ENCODE results near the gene ALK. TPM values are rescaled to one million over a fixed set of nuclear protein-coding genes. Genes with fewer than 3 reads are reported as not detected.

ALK gene
- total RNA-seq, 3 donors from 2014 or later, result not detected

DNA sequence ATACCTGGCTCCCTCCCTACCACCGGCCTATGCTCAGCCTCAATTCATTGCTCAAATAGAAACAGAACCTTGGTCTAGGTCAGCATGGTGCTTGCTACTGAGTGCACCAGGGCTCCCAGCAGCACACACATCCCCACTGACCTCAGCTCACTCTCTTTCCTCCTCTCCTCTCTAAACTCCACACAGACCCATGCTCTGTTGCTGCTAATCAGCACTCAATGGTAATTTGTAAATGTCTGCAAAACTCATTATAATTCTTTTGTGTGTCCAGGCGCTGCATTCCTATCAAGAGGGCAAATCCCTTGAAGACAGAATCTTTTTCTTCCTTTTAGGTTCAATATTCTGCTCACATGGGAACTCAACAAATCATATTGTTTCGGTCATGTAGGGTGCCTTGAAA, 424.0 kb downstream of the ALK start:
- no peak for ATAC-seq
- H3K27me3 Mint-ChIP-seq (ENCODE audit: low read depth), result peaks cover 4% of the 10 kb centered on the region
- no peaks in the 10 kb centered on the region for H3K36me3 Mint-ChIP-seq (ENCODE audit: insufficient read depth)
- DNase-seq, result no peak
- peaks cover 1% of the 10 kb centered on the region for H3K4me1 Mint-ChIP-seq (ENCODE audit: low read depth)
- H3K4me3 Mint-ChIP-seq, result no peak overlapping the region
- no peaks in the 10 kb centered on the region for H3K9me3 Mint-ChIP-seq

DNA sequence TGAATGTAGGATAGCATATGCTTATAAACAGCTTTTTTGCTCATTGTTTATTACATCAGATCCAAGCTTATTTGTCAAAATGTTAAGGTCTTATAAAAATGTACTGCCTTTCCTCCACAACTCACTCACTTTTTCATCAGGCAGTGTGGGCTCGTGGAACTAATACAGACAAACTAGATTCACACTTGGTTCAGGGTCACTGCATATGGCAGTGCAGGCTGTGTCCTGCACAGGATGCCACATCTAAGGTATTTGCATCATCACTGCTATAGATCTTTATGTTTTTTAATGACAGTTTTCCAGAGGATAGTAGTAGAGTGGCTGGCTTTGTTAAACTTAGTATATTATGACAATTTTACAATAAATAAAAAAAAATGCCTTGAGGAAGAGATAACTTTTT, 425.2 kb downstream of the ALK start:
- H3K4me3 Mint-ChIP-seq, result no peak overlapping the region
- H3K36me3 Mint-ChIP-seq (ENCODE audit: insufficient read depth), result no peaks in the 10 kb centered on the region
- H3K4me1 Mint-ChIP-seq (ENCODE audit: low read depth), result peaks cover 1% of the 10 kb centered on the region
- H3K9me3 Mint-ChIP-seq, result no peaks in the 10 kb centered on the region
- ATAC-seq (no peak), DNase-seq (no peak)
- H3K27me3 Mint-ChIP-seq (ENCODE audit: low read depth), result peaks cover 4% of the 10 kb centered on the region

GRCh38 chr2:29495536-29496060, 425.8 kb downstream of the ALK start:
- Mint-ChIP-seq H3K4me3 (no peak overlapping the region), H3K27me3 (ENCODE audit: low read depth) (peaks cover 4% of the 10 kb centered on the region), H3K9me3 (no peaks in the 10 kb centered on the region), H3K4me1 (ENCODE audit: low read depth) (peaks cover 1% of the 10 kb centered on the region), H3K36me3 (ENCODE audit: insufficient read depth) (no peaks in the 10 kb centered on the region)
- ATAC-seq (no peak), DNase-seq (no peak)

GRCh38 chr2:29495068-29495467, 426.3 kb downstream of the ALK start:
- Mint-ChIP-seq H3K4me3 (no peak overlapping the region), H3K36me3 (ENCODE audit: insufficient read depth) (no peaks in the 10 kb centered on the region), H3K9me3 (no peaks in the 10 kb centered on the region), H3K27me3 (ENCODE audit: low read depth) (peaks cover 4% of the 10 kb centered on the region), H3K4me1 (ENCODE audit: low read depth) (peaks cover 1% of the 10 kb centered on the region)
- DNase-seq (no peak), ATAC-seq (no peak)

DNA sequence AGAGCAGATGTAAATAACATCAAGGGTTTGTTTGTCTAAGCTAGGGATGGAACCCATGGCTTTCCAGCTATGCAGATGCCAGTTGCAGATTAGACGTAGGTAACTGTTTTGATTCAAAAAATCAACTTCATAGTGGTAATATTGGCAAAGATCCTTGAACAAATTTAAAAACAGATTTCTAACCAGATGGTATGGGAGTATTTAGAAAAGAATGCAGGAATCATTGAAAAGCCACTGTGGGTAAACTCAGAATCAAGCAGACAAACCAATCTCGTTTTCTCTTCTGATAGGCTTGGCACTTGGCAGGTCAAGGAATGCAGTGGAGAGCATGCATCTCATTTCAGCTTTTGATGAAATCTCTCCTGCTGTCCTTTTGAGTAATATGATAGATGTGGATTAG, 428.7 kb downstream of the ALK start:
- no peak for ATAC-seq
- Mint-ChIP-seq H3K4me1 (ENCODE audit: low read depth) (peaks cover 1% of the 10 kb centered on the region), H3K36me3 (ENCODE audit: insufficient read depth) (no peaks in the 10 kb centered on the region)

GRCh38 chr2:29490045-29490444, 431.3 kb downstream of the ALK start:
- Mint-ChIP-seq H3K27me3 (ENCODE audit: low read depth) (peaks cover 10% of the 10 kb centered on the region), H3K9me3 (no peaks in the 10 kb centered on the region), H3K4me1 (ENCODE audit: low read depth) (no peaks in the 10 kb centered on the region), H3K4me3 (no peak overlapping the region), H3K36me3 (ENCODE audit: insufficient read depth) (no peaks in the 10 kb centered on the region)
- no peak for DNase-seq
- no peak for ATAC-seq

More for the DNA sequence above, 428.7 kb downstream of the ALK start:
- H3K27me3 Mint-ChIP-seq (ENCODE audit: low read depth), result peaks cover 3% of the 10 kb centered on the region
- H3K4me3 Mint-ChIP-seq, result no peak overlapping the region
- DNase-seq, result no peak
- H3K9me3 Mint-ChIP-seq, result no peaks in the 10 kb centered on the region

DNA sequence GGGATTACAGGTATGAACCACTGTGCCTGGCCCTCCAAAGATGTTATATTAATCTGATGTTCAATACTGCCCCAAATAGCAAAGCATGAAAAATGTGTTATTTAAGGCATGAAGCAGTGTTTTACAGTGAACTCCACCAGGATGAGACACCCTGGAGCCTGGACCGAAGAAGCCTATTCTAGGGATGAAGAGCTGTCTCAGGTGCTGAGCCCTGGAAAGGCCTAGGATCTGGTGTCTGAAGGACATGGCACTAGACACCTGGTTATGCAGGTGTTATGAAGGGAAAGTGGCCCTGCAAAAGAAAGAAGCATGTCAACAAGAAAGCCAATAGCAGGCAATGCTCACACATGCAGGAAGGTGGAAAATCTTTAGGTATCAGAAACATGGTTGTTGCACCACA, 431.8 kb downstream of the ALK start:
- DNase-seq (no peak), ATAC-seq (no peak)
- Mint-ChIP-seq H3K4me3 (no peak overlapping the region), H3K4me1 (ENCODE audit: low read depth) (no peaks in the 10 kb centered on the region), H3K36me3 (ENCODE audit: insufficient read depth) (no peaks in the 10 kb centered on the region), H3K9me3 (no peaks in the 10 kb centered on the region), H3K27me3 (ENCODE audit: low read depth) (peaks cover 10% of the 10 kb centered on the region)

DNA sequence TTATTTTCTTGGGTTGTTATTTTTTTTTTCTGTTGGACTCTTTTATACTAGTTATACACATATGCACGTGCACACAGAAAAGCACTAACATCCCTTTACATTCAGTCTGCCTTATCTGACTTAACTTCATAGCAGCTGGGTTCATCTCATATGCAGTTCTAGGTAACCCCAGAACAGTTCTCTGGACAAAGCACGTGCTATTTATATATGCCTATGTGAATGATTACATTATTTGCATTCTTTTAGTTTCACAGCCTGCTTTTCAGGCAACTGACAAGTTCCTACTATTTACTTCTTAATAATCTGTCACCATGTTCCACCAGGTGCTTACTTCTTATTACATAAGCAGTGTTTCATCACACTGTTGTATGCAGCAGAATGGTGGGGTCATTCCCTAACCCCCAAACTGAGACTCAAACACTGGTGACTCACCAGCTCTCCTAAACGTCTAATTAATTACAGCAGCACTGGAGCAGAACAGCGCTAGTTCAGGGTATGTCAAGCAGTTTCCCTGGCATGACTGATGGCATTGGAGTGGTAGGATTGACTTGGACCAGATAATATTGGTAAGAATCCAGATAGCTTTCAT, 433.3 kb downstream of the ALK start:
- ATAC-seq (no peak), DNase-seq (no peak)
- Mint-ChIP-seq H3K4me1 (ENCODE audit: low read depth) (no peaks in the 10 kb centered on the region), H3K9me3 (peaks cover 3% of the 10 kb centered on the region), H3K4me3 (no peak overlapping the region), H3K36me3 (ENCODE audit: insufficient read depth) (no peaks in the 10 kb centered on the region), H3K27me3 (ENCODE audit: low read depth) (peaks cover 10% of the 10 kb centered on the region)

DNA sequence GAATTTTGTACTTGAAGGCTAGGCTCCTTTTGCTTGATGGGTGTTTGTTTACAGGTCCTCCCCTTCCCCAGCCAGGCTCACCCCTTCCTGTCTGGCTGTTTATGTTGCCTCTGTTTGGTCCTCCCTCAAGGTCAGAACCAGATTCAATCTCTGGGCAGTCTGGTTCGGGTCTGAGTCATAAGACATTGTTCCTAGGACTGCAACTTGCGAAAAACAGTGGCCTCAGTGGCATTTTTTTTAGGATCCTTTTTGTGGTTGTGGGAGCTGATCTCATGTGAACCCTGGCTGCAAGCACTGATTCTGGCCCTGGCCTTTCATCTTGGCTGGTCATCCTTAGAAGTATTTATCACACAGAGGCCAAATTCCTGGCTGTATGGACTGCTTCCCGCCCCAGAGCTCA, 435.8 kb downstream of the ALK start:
- peaks cover 3% of the 10 kb centered on the region for H3K9me3 Mint-ChIP-seq
- peaks cover 10% of the 10 kb centered on the region for H3K27me3 Mint-ChIP-seq (ENCODE audit: low read depth)
- H3K4me1 Mint-ChIP-seq (ENCODE audit: low read depth), result no peaks in the 10 kb centered on the region
- H3K4me3 Mint-ChIP-seq, result no peak overlapping the region
- DNase-seq, result no peak
- H3K36me3 Mint-ChIP-seq (ENCODE audit: insufficient read depth), result no peaks in the 10 kb centered on the region
- ATAC-seq, result no peak

DNA sequence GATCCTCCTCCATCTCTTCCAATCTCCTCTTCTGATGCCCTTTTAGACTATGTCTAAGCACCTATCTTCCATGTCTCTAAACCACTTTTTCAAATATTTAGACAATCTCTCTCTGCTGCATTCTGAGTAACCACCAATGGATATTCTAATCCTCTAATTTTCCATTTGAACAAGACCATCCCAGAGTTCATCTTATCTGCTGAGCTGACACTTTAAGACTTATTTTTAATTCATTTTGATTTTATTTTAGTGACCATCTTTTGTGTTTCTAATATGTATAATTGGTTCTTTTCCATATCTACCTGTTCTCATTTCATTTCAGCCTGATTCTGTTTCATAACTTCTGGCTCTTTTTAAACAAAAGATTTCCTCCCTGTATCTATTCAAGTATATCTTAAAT, 436.3 kb downstream of the ALK start:
- Mint-ChIP-seq H3K9me3 (peaks cover 3% of the 10 kb centered on the region), H3K4me1 (ENCODE audit: low read depth) (no peaks in the 10 kb centered on the region), H3K4me3 (no peak overlapping the region), H3K36me3 (ENCODE audit: insufficient read depth) (no peaks in the 10 kb centered on the region), H3K27me3 (ENCODE audit: low read depth) (peaks cover 12% of the 10 kb centered on the region)
- DNase-seq (no peak), ATAC-seq (no peak)

GRCh38 chr2:29482867-29483266, 438.5 kb downstream of the ALK start:
- peaks cover 19% of the 10 kb centered on the region for H3K27me3 Mint-ChIP-seq (ENCODE audit: low read depth)
- H3K9me3 Mint-ChIP-seq, result peaks cover 3% of the 10 kb centered on the region
- ATAC-seq (no peak), DNase-seq (no peak)
- H3K36me3 Mint-ChIP-seq (ENCODE audit: insufficient read depth), result no peaks in the 10 kb centered on the region
- no peaks in the 10 kb centered on the region for H3K4me1 Mint-ChIP-seq (ENCODE audit: low read depth)
- H3K4me3 Mint-ChIP-seq, result no peak overlapping the region

GRCh38 chr2:29482348-29482747, 439.0 kb downstream of the ALK start:
- Mint-ChIP-seq H3K9me3 (peaks cover 3% of the 10 kb centered on the region), H3K4me1 (ENCODE audit: low read depth) (no peaks in the 10 kb centered on the region), H3K27me3 (ENCODE audit: low read depth) (peaks cover 15% of the 10 kb centered on the region), H3K4me3 (no peak overlapping the region), H3K36me3 (ENCODE audit: insufficient read depth) (no peaks in the 10 kb centered on the region)
- ATAC-seq, result no peak
- no peak for DNase-seq

DNA sequence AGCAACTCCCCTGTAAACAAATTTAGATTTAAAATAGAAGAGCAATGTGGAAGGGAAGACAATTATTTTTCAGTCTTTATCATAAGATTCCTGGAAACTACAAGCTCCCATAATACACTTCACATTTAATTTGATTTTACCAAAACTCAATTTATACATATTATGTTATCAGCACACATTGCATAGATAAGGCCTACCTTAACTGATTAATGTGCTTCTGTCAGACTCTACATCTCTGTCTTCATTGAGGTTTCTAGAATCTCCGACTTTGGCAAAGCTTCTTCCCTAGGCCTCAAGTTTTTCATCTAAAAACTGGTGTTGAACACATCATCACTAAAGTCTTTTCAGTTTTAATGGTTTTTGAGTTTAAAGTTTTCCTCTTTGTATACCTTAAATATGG, 440.1 kb downstream of the ALK start:
- H3K4me3 Mint-ChIP-seq, result no peak overlapping the region
- no peaks in the 10 kb centered on the region for H3K4me1 Mint-ChIP-seq (ENCODE audit: low read depth)
- no peaks in the 10 kb centered on the region for H3K36me3 Mint-ChIP-seq (ENCODE audit: insufficient read depth)
- ATAC-seq, result no peak
- peaks cover 12% of the 10 kb centered on the region for H3K27me3 Mint-ChIP-seq (ENCODE audit: low read depth)
- DNase-seq, result no peak
- peaks cover 3% of the 10 kb centered on the region for H3K9me3 Mint-ChIP-seq

DNA sequence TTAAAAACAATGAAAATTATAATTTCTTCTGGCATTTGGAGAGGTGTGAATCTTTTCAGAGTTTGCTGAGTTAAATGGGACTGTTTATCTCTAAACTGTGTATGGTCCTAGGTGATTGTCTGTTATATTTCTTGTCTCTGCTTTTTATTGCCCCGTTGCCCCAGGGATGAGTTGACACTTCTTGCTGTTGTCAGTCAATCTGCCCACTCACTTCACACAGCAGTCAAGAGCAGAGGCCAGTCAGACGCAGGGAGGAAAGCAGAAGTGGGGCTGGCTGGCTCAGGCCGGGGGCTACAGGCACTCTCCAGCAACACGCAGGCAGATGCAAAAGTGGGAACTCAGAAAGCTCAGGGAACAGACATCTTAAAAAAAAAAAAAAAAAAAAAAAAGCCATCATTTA, 441.0 kb downstream of the ALK start:
- H3K9me3 Mint-ChIP-seq, result peaks cover 3% of the 10 kb centered on the region
- H3K36me3 Mint-ChIP-seq (ENCODE audit: insufficient read depth), result no peaks in the 10 kb centered on the region
- DNase-seq (no peak), ATAC-seq (no peak)
- H3K4me3 Mint-ChIP-seq, result no peak overlapping the region
- H3K4me1 Mint-ChIP-seq (ENCODE audit: low read depth), result no peaks in the 10 kb centered on the region
- peaks cover 9% of the 10 kb centered on the region for H3K27me3 Mint-ChIP-seq (ENCODE audit: low read depth)

DNA sequence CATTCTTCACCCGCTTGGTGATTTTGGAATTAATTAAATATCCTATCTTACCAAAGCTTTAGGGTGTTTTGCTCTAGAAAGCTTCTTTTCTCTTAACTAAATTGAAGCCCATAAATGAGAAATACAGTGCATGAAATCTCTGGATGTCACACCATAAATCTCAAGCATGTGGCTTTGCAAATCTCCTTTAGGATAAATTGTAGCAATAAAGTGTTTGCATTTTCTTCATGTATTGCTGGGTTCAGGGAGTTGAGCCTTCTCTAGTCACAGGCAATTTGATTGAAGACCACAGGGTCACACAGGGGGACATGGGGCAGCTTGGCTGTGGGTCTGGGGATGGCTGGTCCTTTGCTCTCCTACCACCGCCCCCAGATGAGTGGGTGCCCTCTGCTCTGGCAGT, 442.0 kb downstream of the ALK start:
- H3K27me3 Mint-ChIP-seq (ENCODE audit: low read depth), result peaks cover 9% of the 10 kb centered on the region
- peaks cover 3% of the 10 kb centered on the region for H3K9me3 Mint-ChIP-seq
- no peaks in the 10 kb centered on the region for H3K4me1 Mint-ChIP-seq (ENCODE audit: low read depth)
- ATAC-seq (no peak), DNase-seq (no peak)
- H3K4me3 Mint-ChIP-seq, result no peak overlapping the region
- H3K36me3 Mint-ChIP-seq (ENCODE audit: insufficient read depth), result no peaks in the 10 kb centered on the region

- H3K4me3 Mint-ChIP-seq, result no peak overlapping the region
- no peak for DNase-seq
- no peaks in the 10 kb centered on the region for H3K4me1 Mint-ChIP-seq (ENCODE audit: low read depth)
- H3K9me3 Mint-ChIP-seq, result peaks cover under 1% of the 10 kb centered on the region
- ATAC-seq, result no peak
- peaks cover 9% of the 10 kb centered on the region for H3K27me3 Mint-ChIP-seq (ENCODE audit: low read depth)
- no peaks in the 10 kb centered on the region for H3K36me3 Mint-ChIP-seq (ENCODE audit: insufficient read depth)
Measured at GRCh38 chr2:29478641-29479040, 442.7 kb downstream of the ALK start.
